ENCODE data around the gene PARP15.
"Not testable (repeated sequence)": the region's sequence is repeated elsewhere in the genome, so short reads cannot be mapped to it uniquely, and the experiment has no call there.

The PARP15 gene

GRCh38 chr3:122577409-122578031 lies at the start of gene PARP15:
PARP15 (plus strand) TSS chr3:122577650; CDS start chr3:122577668, 18 bp downstream.
- DNase-seq (ENCODE audit: low read depth): peak; percentile 21

- no peak for DNase-seq (ENCODE audit: low read depth)
These were observed 47.3 kb upstream of the PARP15 start for GRCh38 chr3:122530164-122530563.

- DNase-seq (ENCODE audit: low read depth): no peak
These were observed 44.0 kb upstream of the PARP15 start for GRCh38 chr3:122533480-122533879.

GRCh38 chr3:122533931-122534334 lies 43.5 kb upstream of the PARP15 start:
- DNase-seq (ENCODE audit: low read depth): no peak

GRCh38 chr3:122535964-122536631 lies 41.4 kb upstream of the PARP15 start:
- no peak for DNase-seq (ENCODE audit: low read depth)

GRCh38 chr3:122536632-122537001 lies 40.8 kb upstream of the PARP15 start:
- no peak for DNase-seq (ENCODE audit: low read depth)

GRCh38 chr3:122538956-122539490 lies 38.4 kb upstream of the PARP15 start:
- DNase-seq (ENCODE audit: low read depth): no peak

GRCh38 chr3:122546151-122546550 lies 31.3 kb upstream of the PARP15 start:
- no peak for DNase-seq (ENCODE audit: low read depth)

- no peak for DNase-seq (ENCODE audit: low read depth)
These were observed 29.4 kb upstream of the PARP15 start for GRCh38 chr3:122548076-122548475.

GRCh38 chr3:122548619-122549018 lies 28.8 kb upstream of the PARP15 start:
- no peak for DNase-seq (ENCODE audit: low read depth)

- DNase-seq (ENCODE audit: low read depth): no peak
These were observed 24.3 kb upstream of the PARP15 start for GRCh38 chr3:122553171-122553570.

GRCh38 chr3:122555275-122556071 lies 22.0 kb upstream of the PARP15 start:
- DNase-seq (ENCODE audit: low read depth): no peak

- DNase-seq (ENCODE audit: low read depth): no peak
These were observed 20.1 kb upstream of the PARP15 start for GRCh38 chr3:122557356-122557755.

GRCh38 chr3:122558605-122559004 lies 18.8 kb upstream of the PARP15 start:
- no peak for DNase-seq (ENCODE audit: low read depth)

GRCh38 chr3:122559906-122560305 lies 17.5 kb upstream of the PARP15 start:
- DNase-seq (ENCODE audit: low read depth): no peak

- peak; percentile 31 for DNase-seq (ENCODE audit: low read depth)
These were observed 16.8 kb upstream of the PARP15 start for GRCh38 chr3:122560680-122561079.

- DNase-seq (ENCODE audit: low read depth): no peak
These were observed 14.3 kb upstream of the PARP15 start for GRCh38 chr3:122562923-122563716.

GRCh38 chr3:122563717-122564025 lies 13.8 kb upstream of the PARP15 start:
- DNase-seq (ENCODE audit: low read depth): no peak

GRCh38 chr3:122564155-122564912 lies 13.1 kb upstream of the PARP15 start, which contains the start of the genes DTX3L and PARP9:
DTX3L (plus strand) TSS chr3:122564338; CDS start chr3:122564427, 89 bp downstream.
PARP9 (minus strand) TSS chr3:122564300; CDS start chr3:122559620, 4,680 bp downstream.
- peak; percentile 71 for DNase-seq (ENCODE audit: low read depth)

- not testable (repeated sequence) for DNase-seq (ENCODE audit: low read depth)
These were observed 9.3 kb upstream of the PARP15 start for GRCh38 chr3:122568131-122568530.

- no peak for DNase-seq (ENCODE audit: low read depth)
These were observed 8.7 kb upstream of the PARP15 start for GRCh38 chr3:122568755-122569154.

Measured in activated T-cell treated with anti-CD3 and anti-CD28 coated beads for 1 hour (primary cell).